ENCODE measurements around the gene B4GALT5.
"Not testable (repeated sequence)": the region's sequence is repeated elsewhere in the genome, so short reads cannot be mapped to it uniquely, and the experiment has no call there.

Gene B4GALT5

DNA sequence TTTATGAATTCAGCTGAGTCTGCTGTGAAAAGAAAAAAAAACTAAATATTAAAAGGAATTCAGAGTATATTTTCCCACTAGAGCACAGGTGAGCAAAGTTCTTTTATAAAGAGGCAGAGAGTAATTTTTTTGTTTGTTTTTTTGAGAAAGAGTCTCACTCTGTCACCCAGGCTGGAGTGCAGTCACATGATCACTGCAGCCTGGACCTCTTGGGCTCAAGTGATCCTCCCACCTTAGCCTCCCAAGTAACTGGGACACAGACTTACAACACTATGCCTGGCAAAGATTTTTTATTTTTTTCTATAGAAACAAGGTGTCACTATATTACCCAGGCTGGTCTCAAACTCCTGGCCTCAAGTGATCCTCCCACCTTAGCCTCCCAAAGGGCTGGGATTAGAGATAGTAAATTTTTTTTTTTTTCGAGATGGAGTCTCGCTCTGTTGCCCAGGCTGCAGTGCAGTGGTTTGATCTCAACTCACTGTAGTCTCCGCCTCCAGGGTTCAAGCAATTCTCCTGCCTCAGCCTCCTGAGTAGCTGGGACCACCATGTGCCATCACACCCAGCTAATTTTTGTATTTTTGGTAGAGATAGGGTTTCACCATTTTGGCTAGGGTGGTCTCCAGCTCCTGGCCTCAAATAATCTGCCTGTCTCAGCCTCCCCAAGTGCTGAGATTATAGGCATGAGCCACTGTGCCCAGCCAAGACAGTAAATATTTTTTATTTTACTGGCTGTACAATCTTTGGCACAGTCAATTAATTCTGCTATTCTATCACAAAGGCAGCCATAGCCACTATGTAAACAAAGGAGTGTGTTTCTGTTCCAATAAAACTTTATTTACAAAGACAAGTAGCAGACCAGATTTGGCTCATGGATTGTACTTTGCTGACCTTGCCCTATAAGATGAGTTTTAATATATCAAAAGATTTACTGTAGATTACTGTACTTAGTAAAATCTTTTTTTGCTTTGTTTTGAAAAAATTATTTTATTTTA lies 14.5 kb upstream of the B4GALT5 start:
- DNase-seq: no peak

DNA sequence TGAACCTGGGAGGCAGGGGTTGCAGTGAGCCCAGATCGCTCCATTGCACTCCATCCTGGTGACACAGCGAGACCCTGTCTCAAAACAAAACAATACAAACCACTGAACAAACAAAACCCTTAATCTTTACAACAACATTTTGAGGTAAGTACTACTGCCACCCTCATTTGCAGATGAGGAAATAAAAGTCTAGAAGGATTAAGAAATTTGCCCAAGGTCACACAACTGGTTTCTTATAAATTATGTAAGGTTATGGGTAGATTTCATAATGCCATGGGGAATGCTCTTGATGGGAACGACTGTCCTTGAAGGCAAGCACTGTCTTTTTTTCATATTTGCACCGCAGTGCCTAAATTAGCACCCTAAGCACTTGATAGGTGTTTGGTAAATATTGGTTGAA lies 13.8 kb upstream of the B4GALT5 start:
- no peak for DNase-seq

DNA sequence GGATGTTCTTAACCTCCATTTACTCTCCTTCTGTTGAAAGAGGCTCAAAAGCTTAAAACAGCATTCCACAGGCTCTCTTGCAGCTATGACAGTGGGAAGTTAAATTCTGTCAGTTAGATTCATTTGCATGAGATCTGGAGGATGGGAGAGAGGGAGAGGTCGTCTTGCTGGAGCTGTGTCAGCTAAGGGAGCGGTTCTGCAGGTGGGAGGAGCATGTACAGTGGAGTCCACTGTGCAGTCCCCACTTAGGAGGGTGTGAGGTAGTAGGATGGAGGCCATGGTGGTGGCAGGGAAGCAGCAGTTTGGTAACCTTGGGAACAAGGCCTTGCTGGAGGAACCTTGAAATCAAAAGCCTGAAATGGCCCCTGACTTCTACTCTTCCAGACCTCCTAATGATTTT lies 12.0 kb upstream of the B4GALT5 start:
- no peak for DNase-seq

DNA sequence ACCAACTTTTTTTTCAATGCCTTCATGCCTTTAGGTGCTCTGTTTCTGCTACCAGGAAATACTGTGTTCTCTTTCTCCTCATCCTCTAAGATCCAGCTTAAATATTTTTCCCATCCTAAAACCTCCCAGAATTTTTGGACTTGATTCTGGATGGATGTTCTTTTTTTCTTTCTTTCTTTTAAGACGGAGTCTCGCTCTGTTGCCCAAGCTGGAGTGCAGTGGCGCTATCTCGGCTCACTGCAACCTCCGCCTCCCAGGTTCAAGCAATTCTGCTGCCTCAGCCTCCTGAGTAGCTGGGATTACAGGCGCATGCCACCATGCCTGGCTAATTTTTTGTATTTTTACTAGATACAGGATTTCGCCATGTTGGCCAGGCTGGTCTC lies 11.5 kb upstream of the B4GALT5 start:
- DNase-seq: not testable (repeated sequence)

DNA sequence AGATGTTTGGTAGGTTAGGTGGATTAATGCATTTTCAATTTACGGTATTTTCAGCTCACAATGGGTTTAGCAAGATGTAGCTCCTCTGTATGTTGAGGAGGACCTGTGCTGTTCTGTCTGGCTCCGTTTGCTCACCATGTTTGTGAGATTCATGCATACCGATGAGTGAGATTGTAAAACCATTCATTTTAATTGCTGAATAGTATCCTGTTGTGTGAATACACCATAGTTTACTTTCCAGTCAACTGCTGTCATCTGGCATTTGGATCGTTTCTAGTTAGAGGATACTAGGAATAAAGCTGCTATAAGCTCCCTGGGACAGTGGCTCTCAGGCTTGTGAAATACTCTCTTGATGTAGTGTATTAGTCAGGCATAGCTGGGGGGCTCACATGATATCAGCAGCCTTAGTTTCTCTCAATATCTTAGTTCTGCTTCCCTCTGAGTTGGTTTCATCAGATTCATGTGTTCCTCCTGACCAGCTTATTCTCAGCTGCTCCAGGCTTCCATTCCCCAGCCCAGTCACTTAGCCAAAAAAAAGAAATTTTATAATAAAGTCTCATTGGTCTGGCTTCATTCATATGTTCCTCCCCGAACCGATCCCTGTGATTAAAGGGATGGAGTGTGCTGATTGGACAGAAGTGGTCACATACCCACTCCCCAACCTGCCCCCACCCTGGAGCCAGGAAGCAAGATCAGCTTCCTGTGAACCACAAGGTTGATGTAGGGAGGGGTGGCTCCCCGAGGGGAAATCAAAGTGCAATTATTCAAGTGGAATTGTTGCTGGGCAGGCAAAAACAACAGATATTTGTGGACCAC lies 10.9 kb upstream of the B4GALT5 start:
- DNase-seq: no peak

DNA sequence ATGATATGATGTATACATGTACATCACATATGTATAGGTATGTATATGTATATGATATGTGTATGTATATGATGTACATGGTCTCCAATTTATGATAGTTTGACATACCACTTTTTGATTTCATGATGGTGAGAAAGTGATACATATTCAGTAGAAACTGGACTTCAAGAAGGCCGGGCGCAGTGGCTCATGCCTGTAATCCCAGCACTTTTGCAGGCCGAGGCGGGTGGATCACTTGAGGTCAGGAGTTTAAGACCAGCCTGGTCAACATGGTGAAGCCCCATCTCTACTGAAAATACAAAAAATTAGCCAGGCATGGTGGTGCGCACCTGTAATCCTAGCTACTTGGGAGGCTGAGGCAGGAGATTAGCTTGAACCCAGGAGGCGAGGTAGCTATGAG lies 10.1 kb upstream of the B4GALT5 start:
- DNase-seq: not testable (repeated sequence)

DNA sequence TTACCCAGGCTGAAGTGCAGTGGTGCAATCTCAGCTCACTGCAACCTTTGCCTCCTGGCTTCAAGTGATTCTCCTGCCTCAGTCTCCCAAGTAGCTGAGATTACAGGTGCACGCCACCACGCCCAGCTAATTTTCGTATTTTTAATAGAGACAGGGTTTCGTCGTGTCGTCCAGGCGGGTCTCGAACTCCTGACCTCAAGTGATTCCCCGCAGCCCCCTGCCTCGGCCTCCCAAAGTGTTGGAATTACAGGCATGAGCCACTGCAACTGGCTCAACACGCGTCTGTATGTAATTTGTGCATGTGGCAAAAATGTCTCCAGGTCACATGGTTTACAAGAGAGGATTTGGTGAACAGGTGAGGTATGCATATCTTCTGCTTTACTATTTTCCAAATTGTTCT lies 7.6 kb upstream of the B4GALT5 start:
- not testable (repeated sequence) for DNase-seq

DNA sequence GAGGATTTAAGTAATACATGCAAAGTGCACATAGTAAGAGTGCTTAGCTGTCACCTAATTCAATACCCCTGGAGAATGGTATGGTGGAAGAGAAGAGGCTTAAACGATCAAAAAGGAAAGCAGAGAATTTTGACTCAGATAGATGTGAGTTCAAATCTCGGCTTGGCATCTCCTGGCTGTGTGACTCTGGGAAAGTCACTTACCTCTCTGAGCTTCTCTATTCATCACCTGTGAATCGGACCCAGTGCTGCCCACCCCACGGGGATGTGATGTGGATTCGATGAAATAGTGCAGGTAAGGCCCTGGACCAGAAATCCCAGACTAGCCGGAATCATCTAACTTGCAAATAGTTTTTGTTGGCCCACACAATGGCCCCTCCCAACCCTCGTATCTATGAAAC lies 1.8 kb upstream of the B4GALT5 start:
- no peak for DNase-seq

DNA sequence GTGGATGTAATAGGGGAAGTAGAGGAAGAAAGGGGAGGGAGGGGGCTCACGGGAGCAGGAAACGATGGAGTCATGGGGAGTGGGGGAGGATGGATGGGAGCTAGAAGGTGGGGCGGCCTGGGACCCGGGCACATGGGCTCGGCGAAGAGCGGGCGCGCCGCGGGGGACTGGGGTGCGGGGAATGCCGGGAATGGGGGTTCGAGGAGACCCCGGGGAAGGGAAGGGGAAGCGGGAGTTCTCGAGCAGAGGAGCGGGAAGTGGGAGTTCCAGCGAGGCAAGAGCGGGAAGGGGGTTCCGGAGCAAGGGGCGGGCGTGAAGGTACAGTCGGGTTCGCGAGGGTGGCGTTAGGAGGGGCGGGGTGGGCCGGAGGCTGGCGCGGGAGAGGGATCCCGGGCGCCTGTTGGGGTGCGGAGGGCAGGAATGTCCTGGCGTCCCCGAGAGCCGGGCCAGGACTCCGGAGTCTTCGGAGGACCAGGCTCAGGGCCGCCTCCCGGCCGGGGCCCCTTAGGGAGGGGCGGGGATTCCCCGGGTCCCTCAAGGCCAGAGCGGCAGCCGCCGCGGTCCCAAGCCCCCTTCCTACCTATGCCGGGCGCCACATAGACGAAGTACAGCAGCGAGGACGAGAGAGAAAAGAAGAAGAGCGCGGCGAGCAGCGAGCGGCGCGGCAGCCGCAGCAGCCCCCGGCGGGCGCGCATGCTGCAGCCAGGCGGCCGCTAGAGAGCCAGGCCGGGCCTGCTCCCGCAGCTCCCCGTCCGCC lies 504 bp downstream of the B4GALT5 start:
- DNase-seq: no peak

DNA sequence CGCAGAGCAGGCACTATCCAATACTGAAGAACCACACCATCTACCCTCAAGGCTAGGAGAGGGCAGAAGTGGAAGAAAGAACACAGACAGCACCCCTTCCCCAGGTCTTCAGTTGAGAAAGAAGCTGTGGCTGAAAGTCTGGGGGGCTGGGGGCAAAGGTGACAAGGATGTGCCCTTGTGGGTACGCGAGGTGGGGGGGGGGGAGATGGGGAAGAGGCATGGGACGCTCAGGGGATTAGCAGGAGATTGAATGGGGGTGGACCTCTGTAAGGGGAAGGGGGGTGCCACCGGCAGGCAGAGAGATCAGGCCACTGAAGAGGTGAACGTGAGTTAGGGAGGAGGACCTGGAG lies 1.1 kb downstream of the B4GALT5 start:
- no peak for DNase-seq

DNA sequence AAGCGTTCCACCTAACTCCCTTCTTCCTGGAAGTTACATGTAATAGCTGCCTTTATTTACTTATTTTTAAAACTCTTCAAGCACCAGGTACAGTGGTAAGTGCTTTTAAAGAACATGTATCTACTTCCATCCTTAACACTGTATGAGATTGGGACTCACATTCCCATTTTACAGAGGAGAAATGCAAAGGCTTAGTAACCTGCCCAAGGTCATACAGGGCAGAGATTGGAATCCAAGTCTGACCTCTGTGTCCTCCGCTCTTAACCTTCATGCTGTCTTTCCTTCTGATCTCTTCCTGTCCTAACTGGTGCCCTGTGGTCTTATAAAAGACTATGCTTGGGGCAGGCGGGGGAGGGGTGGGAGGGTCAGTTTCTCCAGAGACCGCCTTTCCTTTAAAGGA lies 1.6 kb downstream of the B4GALT5 start:
- DNase-seq: no peak

DNA sequence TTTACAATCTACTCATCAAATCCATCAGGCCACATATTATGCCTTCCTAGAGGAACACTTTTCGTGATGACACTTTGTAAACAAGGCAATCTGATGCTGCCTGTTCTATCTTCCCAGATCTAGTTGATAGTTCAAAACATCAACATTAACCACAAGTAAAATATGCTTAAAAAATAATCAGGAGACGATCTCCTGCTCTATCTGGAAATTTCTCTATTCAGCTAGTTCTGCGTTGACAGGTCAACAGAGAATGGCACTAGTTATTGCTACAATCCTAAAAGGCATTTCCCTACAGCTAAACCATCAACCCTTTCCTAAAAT lies 2.1 kb downstream of the B4GALT5 start:
- no peak for DNase-seq

DNA sequence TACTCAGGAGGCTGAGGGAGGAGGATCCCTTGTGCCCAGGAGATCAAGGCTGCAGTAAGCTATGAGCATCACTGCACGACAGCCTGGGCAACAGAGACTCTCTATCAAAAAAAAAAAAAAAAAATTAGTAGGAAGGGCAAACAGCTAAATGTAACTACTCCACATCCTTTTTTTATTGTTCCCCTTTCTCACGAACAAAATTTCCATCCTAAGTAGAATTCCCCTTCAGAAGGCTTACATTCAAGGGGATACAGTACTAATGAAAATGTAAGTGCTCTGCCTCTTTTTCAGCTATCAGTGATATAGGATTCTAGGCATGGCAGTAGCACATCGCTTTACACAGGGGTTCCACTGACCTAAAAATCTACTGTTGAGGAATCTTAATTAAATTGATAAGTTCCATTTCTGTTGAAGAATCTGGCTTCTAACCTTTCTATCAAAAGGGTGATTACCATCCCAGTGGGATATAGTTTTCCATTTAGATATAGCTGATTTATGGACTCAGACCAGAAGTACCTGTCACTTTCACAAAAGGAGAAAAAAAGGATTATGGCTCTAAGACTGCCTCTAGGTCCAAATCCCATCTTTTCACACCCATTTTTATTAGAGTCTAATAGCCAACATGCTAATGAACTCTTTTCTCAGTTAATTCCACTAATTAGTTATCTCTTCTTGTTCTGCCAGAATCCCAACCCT lies 2.6 kb downstream of the B4GALT5 start:
- DNase-seq: no peak

DNA sequence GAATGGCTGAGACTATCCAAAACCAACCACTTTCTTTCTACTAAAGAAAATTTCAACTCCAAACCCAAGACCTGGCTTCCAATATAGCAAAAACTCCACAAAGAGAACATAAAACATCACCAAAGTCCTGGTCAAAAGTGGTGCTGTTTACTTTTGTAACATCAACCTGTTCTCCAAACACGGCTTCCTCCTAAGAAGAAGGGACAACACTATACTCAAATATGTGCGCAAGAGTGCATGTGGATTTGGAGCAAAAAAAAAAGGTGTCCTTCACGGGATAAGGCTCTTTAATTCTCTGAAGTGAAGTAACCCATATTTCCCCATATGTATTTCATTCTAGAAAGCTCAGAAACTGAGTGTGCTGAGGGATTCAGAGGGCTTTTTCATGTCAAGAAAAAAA lies 6.6 kb downstream of the B4GALT5 start:
- no peak for DNase-seq

DNA sequence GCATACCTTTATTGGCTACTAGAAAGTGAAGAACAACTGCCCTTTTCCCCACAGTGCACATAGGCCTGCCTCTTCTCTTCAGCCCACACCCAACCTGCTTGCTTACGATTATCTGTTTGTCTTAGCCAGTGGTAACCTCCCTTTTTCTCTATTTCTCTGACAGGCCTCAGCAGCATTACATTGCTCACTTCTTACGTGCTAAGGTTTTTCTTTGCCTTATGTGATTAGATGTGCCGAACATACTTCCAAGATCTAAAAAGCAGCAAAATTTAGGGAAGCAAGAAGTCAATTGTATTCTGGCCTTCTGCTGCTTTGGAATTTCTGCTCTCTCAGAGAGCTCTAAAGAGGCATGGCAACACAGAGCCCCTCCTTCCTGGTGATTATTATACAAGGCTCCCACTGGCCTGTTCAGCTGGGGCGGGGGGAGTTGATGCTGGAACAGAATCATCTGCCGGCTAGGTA lies 7.0 kb downstream of the B4GALT5 start:
- no peak for DNase-seq

DNA sequence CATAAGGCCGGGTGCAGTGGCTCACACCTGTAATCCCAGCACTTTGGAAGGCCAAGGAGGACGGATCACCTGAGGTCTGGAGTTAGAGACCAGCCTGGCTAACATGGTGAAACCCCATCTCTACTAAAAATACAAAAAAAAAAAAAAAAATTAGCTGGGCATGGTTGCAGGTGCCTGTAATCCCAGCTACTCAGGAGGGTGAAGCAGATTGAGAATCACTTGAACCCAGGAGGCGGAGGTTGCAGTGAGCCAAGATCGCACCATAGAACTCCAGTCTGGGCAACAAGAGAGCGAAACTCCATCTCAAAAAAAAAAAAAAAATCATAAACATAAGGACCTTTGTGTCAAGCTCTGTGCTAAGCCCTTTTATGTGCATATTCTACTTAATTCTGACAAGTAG lies 7.8 kb downstream of the B4GALT5 start:
- not testable (repeated sequence) for DNase-seq

DNA sequence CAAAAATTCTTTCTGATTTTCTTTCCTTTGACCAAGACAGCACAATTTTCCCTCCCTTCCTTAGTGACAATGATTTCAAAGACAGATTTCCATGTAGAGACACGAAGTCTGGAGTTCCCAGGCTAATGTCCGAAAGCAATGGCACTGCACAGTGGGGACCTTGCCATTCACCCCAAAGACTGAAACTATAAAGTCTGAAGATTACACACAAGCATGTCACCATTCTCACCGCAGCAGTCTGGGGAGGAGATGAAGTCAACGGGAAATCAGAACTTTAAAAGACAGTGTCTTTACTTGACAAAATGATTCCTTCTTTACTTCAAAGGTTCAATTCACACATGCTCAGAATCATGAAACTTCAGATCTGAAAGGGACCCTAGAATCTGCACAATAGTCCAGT lies 8.3 kb downstream of the B4GALT5 start:
- DNase-seq: no peak

DNA sequence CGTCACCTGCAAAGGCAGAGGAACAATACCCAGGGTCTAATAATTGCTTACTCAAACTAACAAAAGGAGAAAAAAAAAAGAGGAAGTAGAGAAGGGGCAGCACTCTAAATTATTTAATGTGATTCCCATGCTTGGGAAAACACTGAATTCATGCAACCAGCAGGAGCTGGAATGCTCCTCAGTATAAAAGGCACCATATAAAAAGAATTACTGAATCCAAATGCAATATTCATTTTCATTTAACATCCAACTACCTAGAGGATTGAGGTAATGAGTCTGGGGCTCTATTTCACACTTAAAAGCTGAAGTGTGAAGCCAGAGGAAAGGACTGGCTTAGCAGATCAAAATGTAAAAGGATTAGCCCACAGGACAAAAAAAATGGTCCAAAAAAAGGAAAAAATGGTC lies 8.7 kb downstream of the B4GALT5 start:
- DNase-seq: no peak

DNA sequence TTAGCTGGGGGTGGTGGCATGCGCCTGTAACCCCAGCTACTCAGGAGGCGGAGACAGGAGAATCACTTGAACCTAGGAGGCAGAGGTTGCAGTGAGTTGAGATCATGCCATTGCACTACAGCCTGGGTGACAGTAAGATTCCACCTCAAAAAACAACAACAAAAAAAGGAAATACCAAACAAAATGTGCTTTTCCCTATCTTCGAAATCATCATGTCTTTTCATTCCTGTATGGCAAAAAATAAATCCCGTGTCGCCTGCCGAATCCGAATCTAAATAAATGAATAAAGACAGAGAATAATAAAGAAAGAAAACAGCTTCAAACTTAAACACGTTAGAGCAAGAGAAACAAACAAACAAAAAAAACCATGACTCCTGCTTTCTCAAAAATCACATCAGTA lies 11.8 kb downstream of the B4GALT5 start:
- no peak for DNase-seq

DNA sequence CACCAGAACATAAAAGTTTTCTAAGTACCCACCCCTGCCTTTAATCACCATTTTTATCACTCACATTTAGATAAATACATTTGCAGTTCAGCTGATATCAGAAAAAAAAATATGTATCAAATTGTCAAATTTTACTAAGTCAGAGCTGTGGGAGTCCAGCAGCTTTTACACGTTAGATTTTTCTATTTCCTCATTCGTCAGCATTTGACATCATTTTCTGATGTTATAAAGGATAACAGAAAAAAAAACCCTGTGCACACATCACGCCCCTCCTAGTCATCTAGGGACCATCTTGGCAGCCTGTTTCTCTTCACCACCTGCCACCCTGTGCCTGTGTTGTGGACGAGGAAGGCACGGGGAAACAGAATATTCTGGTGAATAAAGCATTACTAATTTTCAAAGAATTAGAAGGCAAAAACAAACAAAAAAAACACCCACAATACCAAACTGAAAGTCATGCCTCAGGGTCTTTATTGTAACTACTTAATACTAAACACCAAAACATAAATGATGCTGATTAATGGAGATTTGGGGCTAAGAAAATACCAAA lies 12.4 kb downstream of the B4GALT5 start:
- no peak for DNase-seq

DNA sequence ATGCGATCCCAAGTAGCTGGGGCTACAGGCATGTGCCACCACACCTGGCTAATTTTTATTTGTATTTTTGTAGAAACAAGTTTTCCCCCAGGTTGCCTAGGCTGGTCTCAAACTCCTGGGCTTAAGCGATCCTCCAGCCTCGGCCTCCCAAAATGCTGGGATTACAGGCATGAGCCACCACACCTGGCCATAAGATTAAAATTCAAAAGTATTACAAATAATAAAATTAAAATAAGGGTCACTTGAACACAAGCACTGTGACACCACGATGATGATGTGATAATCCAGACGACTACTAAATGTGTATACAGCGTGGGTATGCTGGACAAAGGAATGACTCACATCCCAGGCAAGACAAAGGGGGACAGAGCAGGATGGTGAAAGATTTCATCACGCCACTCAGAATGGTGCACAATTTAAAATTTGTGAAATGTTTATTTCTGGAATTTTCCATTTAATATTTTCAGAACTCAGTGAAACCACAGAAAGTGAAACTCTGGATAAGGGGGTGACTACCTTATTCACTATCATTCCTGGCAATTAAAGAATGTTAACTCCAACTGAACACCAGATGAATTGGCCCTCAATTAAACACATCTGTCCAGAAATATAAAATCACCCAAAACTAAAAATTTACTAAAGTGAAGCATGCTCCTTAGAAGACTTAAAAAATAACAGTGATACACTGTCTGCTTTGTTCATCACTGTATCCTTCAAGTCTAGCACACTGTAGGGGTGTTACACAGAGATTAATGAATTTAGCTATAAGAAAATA lies 13.1 kb downstream of the B4GALT5 start:
- DNase-seq: no peak
